ENCODE measurements around the gene SBNO1.
"Not testable (repeated sequence)": the region's sequence is repeated elsewhere in the genome, so short reads cannot be mapped to it uniquely, and the experiment has no call there.

Gene SBNO1

DNA sequence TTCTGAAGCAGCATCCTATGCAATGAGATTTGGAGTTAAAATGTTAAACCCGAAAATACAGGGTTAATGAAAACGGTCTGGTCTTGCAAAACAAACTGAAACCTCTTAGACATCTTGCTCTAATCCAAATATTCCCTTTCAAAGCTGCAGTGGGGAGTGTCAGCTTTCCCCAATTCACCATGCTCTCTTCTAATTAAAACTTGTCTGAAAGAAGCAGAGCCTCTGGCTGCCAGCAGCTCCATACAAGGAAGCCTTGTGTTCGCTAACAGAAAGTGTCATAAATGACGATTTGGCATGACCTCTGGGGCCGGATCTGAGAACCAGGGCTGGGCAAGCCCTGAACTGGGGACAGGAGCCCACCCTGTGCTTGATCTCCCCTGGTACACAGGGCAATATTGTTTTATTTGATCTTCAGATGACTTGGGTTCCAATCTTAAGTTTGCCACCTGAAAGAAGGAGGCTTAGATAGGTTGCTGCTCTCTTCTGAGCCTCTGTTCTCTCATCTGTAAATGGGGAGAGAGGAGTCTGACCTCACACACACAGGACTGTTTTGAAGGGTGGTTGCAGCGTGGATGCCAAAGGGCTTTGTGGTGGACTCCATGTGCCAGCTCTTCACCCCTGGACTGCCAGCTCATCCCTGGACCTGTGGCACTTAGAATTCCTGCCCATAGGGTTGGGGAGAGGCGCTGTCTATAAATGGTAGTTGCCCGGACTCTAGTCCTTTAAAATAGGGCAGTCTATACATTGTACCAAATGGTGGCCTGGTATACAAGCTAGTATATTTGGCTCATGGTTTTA is 27.1 kb upstream of the SBNO1 start:
- TF ChIP-seq, protein P1, sequence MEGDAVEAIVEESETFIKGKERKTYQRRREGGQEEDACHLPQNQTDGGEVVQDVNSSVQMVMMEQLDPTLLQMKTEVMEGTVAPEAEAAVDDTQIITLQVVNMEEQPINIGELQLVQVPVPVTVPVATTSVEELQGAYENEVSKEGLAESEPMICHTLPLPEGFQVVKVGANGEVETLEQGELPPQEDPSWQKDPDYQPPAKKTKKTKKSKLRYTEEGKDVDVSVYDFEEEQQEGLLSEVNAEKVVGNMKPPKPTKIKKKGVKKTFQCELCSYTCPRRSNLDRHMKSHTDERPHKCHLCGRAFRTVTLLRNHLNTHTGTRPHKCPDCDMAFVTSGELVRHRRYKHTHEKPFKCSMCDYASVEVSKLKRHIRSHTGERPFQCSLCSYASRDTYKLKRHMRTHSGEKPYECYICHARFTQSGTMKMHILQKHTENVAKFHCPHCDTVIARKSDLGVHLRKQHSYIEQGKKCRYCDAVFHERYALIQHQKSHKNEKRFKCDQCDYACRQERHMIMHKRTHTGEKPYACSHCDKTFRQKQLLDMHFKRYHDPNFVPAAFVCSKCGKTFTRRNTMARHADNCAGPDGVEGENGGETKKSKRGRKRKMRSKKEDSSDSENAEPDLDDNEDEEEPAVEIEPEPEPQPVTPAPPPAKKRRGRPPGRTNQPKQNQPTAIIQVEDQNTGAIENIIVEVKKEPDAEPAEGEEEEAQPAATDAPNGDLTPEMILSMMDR (IDR thresholded peaks at IDR 0.05; ENCODE audit: extremely low read depth, missing control alignments) = no peak
- DNase-seq (ENCODE audit: low spot score) = no peak

DNA sequence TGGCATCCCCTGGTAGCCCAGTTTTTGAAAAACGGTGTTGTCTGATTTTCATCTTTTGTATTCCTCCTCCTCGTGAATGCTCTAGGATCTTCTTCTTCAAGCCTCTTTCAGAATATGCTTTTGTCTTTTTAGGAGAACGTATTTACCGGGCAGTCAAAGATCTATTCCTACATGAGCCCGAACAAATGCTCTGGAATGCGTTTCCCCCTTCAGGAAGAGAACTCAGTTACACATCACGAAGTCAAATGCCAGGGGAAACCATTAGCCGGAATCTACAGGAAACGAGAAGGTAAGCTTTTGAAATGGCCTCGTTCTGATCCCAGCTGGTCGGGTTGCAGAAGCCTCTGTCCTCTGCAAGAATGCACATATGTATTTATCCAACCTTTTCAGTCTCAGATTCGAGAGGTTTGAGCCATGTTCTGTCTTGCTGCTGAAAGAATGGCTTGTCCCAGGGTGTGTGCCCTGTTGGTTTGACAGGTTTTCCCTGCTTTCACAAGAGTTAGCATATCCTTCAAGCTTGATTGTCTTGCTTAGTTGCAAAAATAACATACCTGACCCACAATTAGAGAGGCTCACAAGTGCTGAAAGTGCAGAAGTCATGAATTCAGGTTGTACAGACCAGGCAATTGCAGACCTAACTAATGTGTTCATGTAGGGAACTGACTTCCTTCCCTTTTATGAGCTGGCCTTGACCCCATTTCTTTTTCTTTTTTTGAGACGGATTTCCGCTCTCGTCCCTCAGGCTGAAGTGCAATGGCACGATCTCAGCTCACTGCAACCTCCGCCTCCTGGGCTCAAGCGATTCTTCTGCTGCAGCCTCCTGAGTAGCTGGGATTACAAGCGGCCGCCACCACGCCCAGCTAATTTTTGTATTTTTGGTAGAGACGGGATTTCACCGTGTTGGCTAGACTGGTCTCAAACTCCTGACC is 26.1 kb upstream of the SBNO1 start:
- no peak for DNase-seq (ENCODE audit: low spot score)
- TF ChIP-seq, protein P1 (IDR thresholded peaks at IDR 0.05; ENCODE audit: extremely low read depth, missing control alignments) = no peak

DNA sequence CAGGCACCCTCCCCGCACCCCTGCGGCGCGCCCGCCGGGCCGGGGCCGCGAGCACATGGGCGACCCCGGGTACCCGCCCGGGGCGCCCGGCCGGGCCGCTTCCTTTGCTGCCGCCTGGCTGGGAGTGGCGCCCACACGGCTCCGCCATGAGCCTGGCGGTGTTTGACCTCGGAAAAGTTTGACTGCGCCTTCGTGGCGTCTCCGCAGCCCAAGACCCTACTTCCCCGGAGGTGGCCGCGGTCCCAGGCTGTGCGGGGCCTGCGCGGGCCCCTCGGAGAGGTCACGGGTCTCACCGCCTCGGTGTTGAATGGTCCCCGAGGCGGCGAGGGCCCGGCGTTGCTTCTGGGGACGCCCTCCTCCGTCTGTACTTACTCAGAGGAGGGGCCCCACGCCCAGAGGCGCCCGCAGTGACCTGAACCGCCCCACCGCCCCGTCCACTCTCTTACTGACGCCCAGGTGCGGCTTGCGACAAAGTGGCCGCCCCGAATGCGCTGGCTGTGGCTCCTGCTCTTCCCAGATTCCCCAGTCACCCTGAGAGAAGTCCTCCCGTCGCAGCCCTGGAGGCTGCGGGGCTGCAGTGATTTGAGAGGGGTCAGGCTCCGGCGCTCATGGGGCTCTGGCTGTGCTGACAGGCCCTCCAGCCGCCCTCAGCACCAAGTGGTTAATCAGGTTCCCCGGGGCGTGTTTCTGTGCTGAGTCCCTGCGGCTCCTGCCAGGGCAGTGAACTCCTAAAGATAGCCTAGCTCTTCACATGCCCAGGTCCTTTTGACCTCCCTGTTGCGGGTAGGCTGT is 25.1 kb upstream of the SBNO1 start:
- TF ChIP-seq, protein P1 (IDR thresholded peaks at IDR 0.05; ENCODE audit: extremely low read depth, missing control alignments) = no peak
- DNase-seq (ENCODE audit: low spot score) = peak; percentile 81

DNA sequence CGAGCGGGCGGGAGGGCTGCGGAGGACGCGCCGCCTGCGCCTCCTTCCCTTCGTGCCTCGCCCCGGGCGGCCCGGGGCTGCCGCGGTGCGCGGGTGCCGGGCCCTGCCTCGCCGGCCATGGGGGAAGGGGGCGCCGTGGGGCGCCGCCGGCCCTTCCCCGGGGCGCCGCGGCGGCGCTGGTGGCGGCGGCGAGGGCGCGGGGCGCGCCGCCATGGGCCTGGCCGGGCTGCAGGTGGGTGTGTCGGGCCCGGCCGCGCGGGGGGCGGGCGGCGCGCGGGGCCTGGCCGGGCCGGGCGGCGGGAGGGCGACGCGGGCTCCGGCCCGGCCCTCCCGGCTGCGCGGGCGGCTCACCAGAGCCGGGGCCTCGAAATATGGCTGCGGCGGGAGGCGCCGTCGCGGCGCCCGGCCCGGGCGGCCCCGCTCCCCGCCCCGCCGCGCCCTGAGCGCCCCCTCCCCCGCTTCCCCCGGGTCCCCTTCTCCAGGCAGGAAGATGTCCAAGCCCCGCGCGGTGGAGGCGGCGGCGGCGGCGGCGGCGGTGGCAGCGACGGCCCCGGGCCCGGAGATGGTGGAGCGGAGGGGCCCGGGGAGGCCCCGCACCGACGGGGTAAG is 24.4 kb upstream of the SBNO1 start:
- peak; percentile 76 for DNase-seq (ENCODE audit: low spot score)
- TF ChIP-seq, protein P1 (IDR thresholded peaks at IDR 0.05; ENCODE audit: extremely low read depth, missing control alignments) = no peak

DNA sequence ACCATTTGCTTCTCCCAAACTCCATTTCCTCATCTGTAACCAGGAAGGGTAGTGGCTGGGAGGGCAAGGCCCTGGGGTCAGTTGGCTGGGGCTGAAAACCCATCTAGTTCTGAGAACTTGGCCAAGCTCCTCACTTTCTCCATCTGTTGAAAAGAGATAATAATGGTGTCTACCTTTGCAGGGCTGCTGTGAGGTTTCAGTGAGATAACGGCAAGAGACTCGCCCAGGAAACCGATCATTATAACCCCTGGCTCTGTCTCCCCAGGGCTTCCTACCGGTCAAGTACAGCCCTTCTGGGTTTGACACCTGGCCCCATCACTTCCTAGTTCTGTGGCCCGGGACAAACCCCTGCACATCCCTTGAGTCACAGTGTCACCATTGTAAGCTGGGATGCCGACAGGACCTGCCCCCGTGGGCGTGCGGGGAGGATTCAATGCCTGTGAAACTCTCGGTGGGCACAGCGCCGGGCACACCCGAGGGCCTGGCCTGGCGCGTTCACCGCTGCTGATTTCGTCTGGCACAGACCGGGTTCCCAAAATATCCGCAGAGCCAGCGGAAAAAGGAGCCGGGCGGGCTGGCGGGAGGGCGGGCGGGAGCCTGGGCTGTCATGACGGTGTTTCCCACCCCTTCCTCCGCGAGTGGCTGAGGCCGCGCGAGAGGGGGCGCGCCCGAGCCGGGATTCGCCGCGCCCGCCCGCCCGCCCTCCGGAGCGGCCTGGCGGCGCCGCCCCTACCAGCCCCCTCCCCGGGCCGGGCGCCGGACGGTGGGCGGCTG is 23.7 kb upstream of the SBNO1 start:
- TF ChIP-seq, protein P1 (IDR thresholded peaks at IDR 0.05; ENCODE audit: extremely low read depth, missing control alignments) = no peak
- peak; percentile 97 for DNase-seq (ENCODE audit: low spot score)

DNA sequence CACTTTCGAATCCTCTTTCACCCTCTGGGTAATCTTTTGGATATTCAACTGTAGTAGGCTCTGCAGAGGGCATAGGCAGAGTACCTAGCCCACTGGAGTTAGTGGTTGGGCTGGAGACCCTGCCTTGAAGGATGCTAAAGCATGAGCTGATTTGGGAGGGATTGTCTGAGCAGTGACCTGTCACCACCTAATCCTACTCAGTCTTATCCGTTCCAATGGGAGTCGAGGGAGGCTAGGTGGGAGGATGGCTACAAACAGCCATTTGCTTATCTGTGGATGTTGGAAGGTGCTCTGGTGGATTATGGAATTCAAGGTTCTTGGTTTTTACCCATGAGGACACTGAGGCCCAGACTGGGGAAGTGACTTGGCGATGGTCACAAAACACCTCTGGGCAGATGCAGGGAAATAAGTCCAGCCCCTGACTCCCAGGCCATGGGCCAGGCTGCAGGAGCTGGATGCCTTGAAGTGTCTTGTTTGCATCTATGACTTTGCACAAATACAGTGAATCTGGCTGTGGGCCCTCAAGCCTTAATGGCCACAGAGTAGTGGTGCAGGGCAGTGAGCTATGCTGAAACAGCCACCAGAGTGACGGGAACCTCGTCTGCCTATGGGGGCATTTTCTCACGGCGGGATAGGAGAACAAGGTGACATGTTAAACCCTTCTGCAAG is 23.0 kb upstream of the SBNO1 start:
- no peak for DNase-seq (ENCODE audit: low spot score)
- TF ChIP-seq, protein P1 (IDR thresholded peaks at IDR 0.05; ENCODE audit: extremely low read depth, missing control alignments) = no peak

DNA sequence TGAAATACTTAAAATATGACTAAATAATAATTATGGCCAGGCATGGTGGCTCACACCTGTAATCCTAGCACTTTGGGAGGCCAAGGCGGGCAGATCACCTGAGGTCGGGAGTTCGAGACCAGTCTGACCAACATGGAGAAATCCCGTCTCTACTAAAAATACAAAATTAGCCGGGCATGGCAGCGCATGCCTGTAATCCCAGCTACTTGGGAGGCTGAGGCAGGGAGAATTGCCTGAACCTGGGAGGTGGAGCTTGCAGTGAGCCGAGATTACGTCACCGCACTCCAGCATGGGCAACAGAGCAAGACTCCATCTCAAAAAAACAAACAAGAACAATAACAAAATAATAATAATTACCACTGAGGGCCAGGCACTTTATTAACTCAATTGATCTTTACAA is 20.9 kb upstream of the SBNO1 start:
- not testable (repeated sequence) for DNase-seq (ENCODE audit: low spot score)
